Endothelial cell of umbilical vein (primary cell): ENCODE data around the gene ZNF274. TPM values are rescaled to one million over a fixed set of nuclear protein-coding genes. Genes with fewer than 3 reads are reported as not detected.

Experiments
- BruUV-seq: library from RNA; stranded (reverse); fragments of 400-500 nt; replicated peaks from 2 replicates; lab custom pipeline; 2021; lab: Mats Ljungman, UMichigan
- CTCF ChIA-PET: fragments of 300-600, 350-600 bp; sonication (Branson Sonifier 250); formaldehyde crosslinking; loops from one replicate; lab custom pipeline; 2021; ENCODE audit warnings: antibody characterized with exemption, inconsistent platforms; lab: Charles Lee
- POLR2A ChIA-PET: fragments of 300-600, 350-600 bp; sonication (Branson Sonifier 250); formaldehyde crosslinking; loops from one replicate; lab custom pipeline; 2021; ENCODE audit warnings: antibody characterized with exemption, inconsistent platforms; lab: Charles Lee
- DNase-seq: peaks from one replicate; pipeline ENCODE4 v3.0.0-alpha.2; 2011; ENCODE audit warnings: low read depth, low spot score
- FAIRE-seq: peaks from 2 replicates; lab custom pipeline; 2011; peaks lifted over from hg19 to GRCh38; lab: Jason Lieb, UNC
- H2AFZ ChIP-seq: 2 replicates; pipeline ENCODE4 v1.6.0; 2012; ENCODE audit warnings: low read depth, low read length, control low read depth, inconsistent platforms
- H3K27ac ChIP-seq: 2 replicates; pipeline ENCODE4 v1.5.1; 2011; ENCODE audit warnings: low read depth, mild to moderate bottlenecking, control low read depth, low read length, moderate library complexity; ENCODE audit not compliant: insufficient read depth
- H3K27me3 ChIP-seq, 2 experiments: 2 replicates each; pipeline versions ENCODE4 v1.6.0 to v1.6.1; 2011; ENCODE audit warnings: low read length in 2 of 2, mixed read lengths in 1 of 2; ENCODE audit not compliant: control insufficient read depth in 2 of 2, insufficient read depth in 2 of 2
- H3K36me3 ChIP-seq, 2 experiments: 2 replicates in 1 of 2; 3 replicates in 1 of 2; pipeline ENCODE4 v1.5.1; 2011; ENCODE audit warnings: low read length in 2 of 2, mild to moderate bottlenecking in 1 of 2, moderate library complexity in 1 of 2; ENCODE audit not compliant: control insufficient read depth in 2 of 2, insufficient read depth in 2 of 2; ENCODE audit errors: extremely low read depth in 1 of 2
- H3K4me1 ChIP-seq: 3 replicates; pipeline ENCODE4 v1.5.1; 2011; ENCODE audit warnings: mild to moderate bottlenecking, low read length; ENCODE audit not compliant: control insufficient read depth, insufficient read depth; ENCODE audit errors: extremely low read depth
- H3K4me2 ChIP-seq: 2 replicates; pipeline ENCODE4 v1.6.1; 2011; ENCODE audit warnings: low read length, control low read depth, mixed read lengths; ENCODE audit not compliant: insufficient read depth
- H3K4me3 ChIP-seq, 3 experiments: fragments of 200-600 bp in 1 of 3; sonication (generic), shearing (Covaris generic) in 1 of 3; replicated peaks in 1 of 3; 2 replicates each; pipeline ENCODE4 v1.5.1; 2011 to 2016; ENCODE audit warnings: control low read depth in 3 of 3, low read length in 3 of 3, mild to moderate bottlenecking in 2 of 3, inconsistent platforms in 1 of 3, low read depth in 1 of 3, moderate library complexity in 1 of 3; ENCODE audit not compliant: insufficient read depth in 1 of 3
- H3K79me2 ChIP-seq: 2 replicates; pipeline ENCODE4 v1.6.0; 2012; ENCODE audit warnings: low read length, inconsistent platforms; ENCODE audit not compliant: control insufficient read depth, insufficient read depth
- H3K9ac ChIP-seq: replicated peaks from 2 replicates; pipeline ENCODE3; 2011; ENCODE audit warnings: low read length, control low read depth; ENCODE audit not compliant: insufficient read depth; ENCODE audit errors: extremely low read depth
- H3K9me1 ChIP-seq: replicated peaks from 3 replicates; pipeline ENCODE4 v1.6.0; 2011; ENCODE audit warnings: mild to moderate bottlenecking, low read length; ENCODE audit not compliant: control insufficient read depth, insufficient read depth; ENCODE audit errors: extremely low read depth
- H3K9me3 ChIP-seq: replicated peaks from 2 replicates; pipeline ENCODE4 v1.5.1; 2012; ENCODE audit warnings: low read length, inconsistent platforms; ENCODE audit not compliant: control insufficient read depth, insufficient read depth
- H4K20me1 ChIP-seq: replicated peaks from 2 replicates; pipeline ENCODE3; 2011; ENCODE audit warnings: mild to moderate bottlenecking, low read length; ENCODE audit not compliant: control insufficient read depth, insufficient read depth; ENCODE audit errors: extremely low read depth
- EZH2 ChIP-seq: IDR thresholded peaks from 2 replicates; pipeline ENCODE4 v1.6.1; 2012; ENCODE audit warnings: borderline replicate concordance, low read depth, mild to moderate bottlenecking, moderate library complexity, low read length, inconsistent platforms; ENCODE audit not compliant: severe bottlenecking
- FOS ChIP-seq: IDR thresholded peaks from 2 replicates; pipeline ENCODE4 v1.6.1; 2011; ENCODE audit warnings: mild to moderate bottlenecking, low read length, moderate library complexity, borderline replicate concordance; ENCODE audit not compliant: insufficient read depth
- GATA2 ChIP-seq: IDR thresholded peaks from 2 replicates; pipeline ENCODE4 v1.7.0; 2011; ENCODE audit warnings: low read depth, mild to moderate bottlenecking, moderate library complexity, mixed read lengths, low read length; ENCODE audit not compliant: insufficient read length, insufficient read depth
- JUN ChIP-seq: IDR thresholded peaks from 2 replicates; pipeline ENCODE4 v1.6.1; 2011; ENCODE audit warnings: borderline replicate concordance, low read depth; ENCODE audit not compliant: insufficient read length, insufficient read depth
- MYC ChIP-seq: IDR thresholded peaks from one replicate; pipeline ENCODE4 v1.6.1; 2011; ENCODE audit warnings: mild to moderate bottlenecking, low read depth, low read length
- POLR2A ChIP-seq: IDR thresholded peaks from 2 replicates; pipeline ENCODE4 v1.6.1; 2012; ENCODE audit warnings: low read depth, mild to moderate bottlenecking, control low read depth, low read length
- POLR2AphosphoS5 ChIP-seq: IDR thresholded peaks from 2 replicates; pipeline ENCODE4 v1.6.1; 2012; ENCODE audit warnings: low read depth, mild to moderate bottlenecking, control low read depth, low read length, moderate library complexity; ENCODE audit not compliant: insufficient read depth
- dilution Hi-C: fragments of 300-500 bp; cut with MboI; formaldehyde crosslinking; loops from one replicate; pipeline ENCODE4 v1.15.0; 2019; ENCODE audit warnings: low sequenced_read_pairs; ENCODE audit not compliant: extremely low pct_ligation_motif_present
- intact Hi-C: fragments of 100-400 bp; cut with micrococcal nuclease; formaldehyde crosslinking; loops from one replicate; pipeline ENCODE4 v1.10.0; 2022
- polyA plus RNA-seq, 4 experiments: library from polyadenylated mRNA; depleted of rRNA in 3 of 4; stranded (reverse) in 3 of 4; unstranded in 1 of 4; fragments of >200 nt; gene quantifications; 2 replicates each; pipeline versions ENCODE4 v1.2.1 to v1.2.3, GENCODE V29; 2011 to 2012; ENCODE audit warnings: missing spikeins in 1 of 4
- total RNA-seq: library from RNA; stranded (reverse); gene quantifications from 2 replicates; pipeline ENCODE4 v1.2.3, GENCODE V29; 2021
- TF ChIP-seq, protein P1 (sequence below): IDR thresholded peaks from 2 replicates; pipeline ENCODE4 v1.6.1; 2011; ENCODE audit not compliant: insufficient read depth, insufficient read length
- TF ChIP-seq, protein P2 (sequence below), 2 donors: IDR thresholded peaks; 1 replicate in 1 of 2; 2 replicates in 1 of 2; pipeline ENCODE4 v1.5.1; 2011; ENCODE audit warnings: low read length in 2 of 2, mild to moderate bottlenecking in 2 of 2, moderate library complexity in 2 of 2, control low read depth in 1 of 2, inconsistent platforms in 1 of 2, low read depth in 1 of 2; ENCODE audit not compliant: insufficient read depth in 1 of 2; ENCODE audit errors: extremely low read depth in 1 of 2

The ZNF274 gene
- total and polyA plus RNA-seq, 2 donors (not counting 3 experiments of a cell fraction or from before 2014, with no cell fraction given), result 10.1 to 18.3 TPM

DNA sequence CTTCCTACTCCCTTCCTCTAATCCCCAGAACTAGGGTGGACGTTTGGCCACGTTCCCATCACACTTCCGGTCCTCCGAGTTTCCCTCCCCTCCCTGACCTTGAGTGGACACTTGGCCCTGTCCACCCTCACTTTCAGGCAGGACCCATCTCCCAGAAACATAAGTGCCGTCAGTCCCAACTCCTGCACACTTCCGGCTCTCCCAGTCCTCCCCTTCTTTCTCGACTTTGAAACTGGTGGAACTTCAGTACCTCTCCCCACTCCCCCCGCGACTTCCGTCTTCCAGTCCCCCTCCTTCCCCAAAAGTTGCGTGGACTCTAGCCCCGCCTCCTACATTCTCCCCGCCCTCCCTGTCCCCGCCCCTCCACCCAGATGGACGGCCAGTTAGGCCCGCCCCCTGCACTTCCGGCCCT is 278 bp upstream of the ZNF274 start:
- BruUV-seq, result no TSS peak
- H3K79me2 ChIP-seq, result peaks cover 10% of the 10 kb centered on the region
- peaks cover 0 to 9% of the 10 kb centered on the region in 2 experiments for H3K36me3 ChIP-seq
- TF ChIP-seq GATA2, result no peak
- no peak for TF ChIP-seq MYC
- TF ChIP-seq, protein P1, sequence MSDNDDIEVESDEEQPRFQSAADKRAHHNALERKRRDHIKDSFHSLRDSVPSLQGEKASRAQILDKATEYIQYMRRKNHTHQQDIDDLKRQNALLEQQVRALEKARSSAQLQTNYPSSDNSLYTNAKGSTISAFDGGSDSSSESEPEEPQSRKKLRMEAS, result no peak
- no peak for TF ChIP-seq EZH2
- no peak for TF ChIP-seq POLR2A
- TF ChIP-seq JUN, result no peak
- TF ChIP-seq POLR2AphosphoS5, result no peak
- TF ChIP-seq FOS, result no peak
- TF ChIP-seq, protein P2, sequence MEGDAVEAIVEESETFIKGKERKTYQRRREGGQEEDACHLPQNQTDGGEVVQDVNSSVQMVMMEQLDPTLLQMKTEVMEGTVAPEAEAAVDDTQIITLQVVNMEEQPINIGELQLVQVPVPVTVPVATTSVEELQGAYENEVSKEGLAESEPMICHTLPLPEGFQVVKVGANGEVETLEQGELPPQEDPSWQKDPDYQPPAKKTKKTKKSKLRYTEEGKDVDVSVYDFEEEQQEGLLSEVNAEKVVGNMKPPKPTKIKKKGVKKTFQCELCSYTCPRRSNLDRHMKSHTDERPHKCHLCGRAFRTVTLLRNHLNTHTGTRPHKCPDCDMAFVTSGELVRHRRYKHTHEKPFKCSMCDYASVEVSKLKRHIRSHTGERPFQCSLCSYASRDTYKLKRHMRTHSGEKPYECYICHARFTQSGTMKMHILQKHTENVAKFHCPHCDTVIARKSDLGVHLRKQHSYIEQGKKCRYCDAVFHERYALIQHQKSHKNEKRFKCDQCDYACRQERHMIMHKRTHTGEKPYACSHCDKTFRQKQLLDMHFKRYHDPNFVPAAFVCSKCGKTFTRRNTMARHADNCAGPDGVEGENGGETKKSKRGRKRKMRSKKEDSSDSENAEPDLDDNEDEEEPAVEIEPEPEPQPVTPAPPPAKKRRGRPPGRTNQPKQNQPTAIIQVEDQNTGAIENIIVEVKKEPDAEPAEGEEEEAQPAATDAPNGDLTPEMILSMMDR (IDR thresholded peaks at IDR 0.05; ENCODE audit: extremely low read depth in 1 of 2, insufficient read depth in 1 of 2, low read depth in 1 of 2, low read length in 2 of 2), result no peak
- peak overlapping the region; percentile 21 for H2AFZ ChIP-seq
- no peaks in the 10 kb centered on the region for H3K27me3 ChIP-seq
- CTCF ChIA-PET, result interaction anchor here (0.8 to 1.1 kb wide), 3 partner anchors 36 to 266 kb away, joined by 3 read pairs; partner anchors contain the start of genes ZNF417 and ZNF544
- H4K20me1 ChIP-seq, result no peaks in the 10 kb centered on the region
- no peak for DNase-seq
- peak overlapping the region in 1 of 3 experiments; percentile 98 for H3K4me3 ChIP-seq
- no peaks in the 10 kb centered on the region for H3K9me1 ChIP-seq
- intact Hi-C loops (loop anchor here (2.0 kb wide), 2 partner anchors 180 to 226 kb away; partner anchors contain the start of genes ZNF497 and ZNF584), dilution Hi-C loops (no loop called here)
- POLR2A ChIA-PET, result interaction anchor here (0.6 to 1.5 kb wide), 4 partner anchors 180 to 998 kb away, joined by 3 to 6 read pairs (median 4); partner anchors contain the start of genes ZNF132, ZNF497 and ZNF606
- peak overlapping the region; percentile 2 for H3K4me2 ChIP-seq
- no peaks in the 10 kb centered on the region for H3K9me3 ChIP-seq
- FAIRE-seq, result peak; percentile 31
- no peak overlapping the region for H3K27ac ChIP-seq
- H3K4me1 ChIP-seq, result no peaks in the 10 kb centered on the region
- no peak overlapping the region for H3K9ac ChIP-seq
